ENCODE results near the gene TXNL4B.

Gene TXNL4B

GRCh38 chr16:72093448-72094265 lies at the start of gene TXNL4B, which contains the start of gene DHX38:
Gene TXNL4B, minus strand, starts transcription at chr16:72093620. Its CDS starts 2,871 bp downstream, at chr16:72090749.
Gene DHX38, plus strand, starts transcription at chr16:72093847. Its CDS starts 2,311 bp downstream, at chr16:72096158.
- H3K4me3 ChIP-seq = peak within 1 kb of the TSS; percentile 89
- H3K36me3 ChIP-seq (ENCODE audit: insufficient read depth, low read length) = peaks cover 10% of the 10 kb centered on the region; the same call in 1 of the 2 replicates
- H3K9ac ChIP-seq (ENCODE audit: insufficient read length) = peak within 1 kb of the TSS; percentile 90
- no peaks in the 10 kb centered on the region for H3K9me3 ChIP-seq (ENCODE audit: low read depth, low read length)
- no peak for TF ChIP-seq FOXP2 (optimal IDR thresholded peaks at IDR 0.05; ENCODE audit: control extremely low read depth, extremely low read length, insufficient read depth)
- TF ChIP-seq EZH2 (IDR thresholded peaks at IDR 0.05) = no peak
- TF ChIP-seq POLR2AphosphoS5 (IDR thresholded peaks at IDR 0.05; ENCODE audit: borderline replicate concordance, low read depth, low read length) = peak; percentile 69
- peak; percentile 86 for DNase-seq (ENCODE audit: low read depth, low spot score)
- H3K27ac ChIP-seq = peak within 1 kb of the TSS; percentile 71; the same call in 1 of the 2 replicates

DNA sequence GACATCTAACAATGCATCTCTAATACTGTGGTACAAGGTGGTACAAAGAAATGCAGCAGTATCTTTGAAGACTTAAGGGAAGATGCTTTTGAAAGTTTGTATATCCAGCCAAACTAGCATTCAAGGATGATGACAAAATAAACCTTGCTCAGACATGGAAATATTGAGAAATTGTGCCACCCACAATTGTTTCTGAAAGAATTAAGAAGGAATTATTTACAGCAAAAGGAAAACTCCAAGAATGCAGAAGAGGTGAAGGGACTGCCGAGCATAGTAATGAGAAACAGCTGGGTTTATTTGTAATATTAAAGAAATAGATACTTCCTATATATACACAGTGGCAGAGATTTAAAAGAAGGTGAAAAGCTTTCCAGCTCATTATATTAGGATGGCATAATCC lies 49.1 kb upstream of the TXNL4B start:
- no peak overlapping the region for H3K27ac ChIP-seq
- H3K9ac ChIP-seq (ENCODE audit: insufficient read length) = no peak overlapping the region
- no peak overlapping the region for H3K4me3 ChIP-seq
- no peak for TF ChIP-seq POLR2AphosphoS5 (IDR thresholded peaks at IDR 0.05; ENCODE audit: borderline replicate concordance, low read depth, low read length)
- TF ChIP-seq FOXP2 (optimal IDR thresholded peaks at IDR 0.05; ENCODE audit: control extremely low read depth, extremely low read length, insufficient read depth) = no peak
- no peak for TF ChIP-seq EZH2 (IDR thresholded peaks at IDR 0.05)
- H3K36me3 ChIP-seq (ENCODE audit: insufficient read depth, low read length) = no peaks in the 10 kb centered on the region
- DNase-seq (ENCODE audit: low read depth, low spot score) = no peak
- H3K9me3 ChIP-seq (ENCODE audit: low read depth, low read length) = no peaks in the 10 kb centered on the region

GRCh38 chr16:72139908-72140307 lies 46.5 kb upstream of the TXNL4B start:
- H3K9me3 ChIP-seq (ENCODE audit: low read depth, low read length) = no peaks in the 10 kb centered on the region
- no peak overlapping the region for H3K27ac ChIP-seq
- no peaks in the 10 kb centered on the region for H3K36me3 ChIP-seq (ENCODE audit: insufficient read depth, low read length)
- H3K4me3 ChIP-seq = no peak overlapping the region
- TF ChIP-seq POLR2AphosphoS5 (IDR thresholded peaks at IDR 0.05; ENCODE audit: borderline replicate concordance, low read depth, low read length) (no peak), FOXP2 (optimal IDR thresholded peaks at IDR 0.05; ENCODE audit: control extremely low read depth, extremely low read length, insufficient read depth) (no peak), EZH2 (IDR thresholded peaks at IDR 0.05) (no peak)
- DNase-seq (ENCODE audit: low read depth, low spot score) = no peak
- H3K9ac ChIP-seq (ENCODE audit: insufficient read length) = no peak overlapping the region

DNA sequence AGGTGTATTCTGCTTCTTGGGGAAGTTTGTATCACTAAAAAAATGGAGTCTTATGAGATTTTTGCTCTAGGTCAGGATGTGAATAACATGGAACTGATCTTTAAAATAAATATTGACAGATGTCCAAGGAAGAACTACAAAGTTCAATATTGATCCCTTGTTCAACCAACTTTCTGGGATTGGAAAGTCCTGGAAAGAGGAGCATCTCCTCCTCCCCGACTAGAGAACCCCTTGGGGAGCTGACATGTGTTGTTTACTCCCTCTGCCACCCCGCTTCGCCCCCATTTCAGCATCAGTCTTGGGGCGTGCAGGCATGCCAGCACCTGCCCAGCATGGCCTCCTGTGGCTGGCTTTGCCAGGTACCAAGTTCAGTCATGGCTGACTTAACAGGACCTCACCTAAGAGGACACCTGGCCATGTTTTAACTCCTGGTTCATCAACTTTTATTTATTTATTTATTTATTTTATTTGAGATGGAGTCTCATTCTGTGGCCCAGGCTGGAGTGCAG lies 44.7 kb upstream of the TXNL4B start:
- no peaks in the 10 kb centered on the region for H3K36me3 ChIP-seq (ENCODE audit: insufficient read depth, low read length)
- no peak for DNase-seq (ENCODE audit: low read depth, low spot score)
- H3K27ac ChIP-seq = no peak overlapping the region
- no peaks in the 10 kb centered on the region for H3K9me3 ChIP-seq (ENCODE audit: low read depth, low read length)
- TF ChIP-seq POLR2AphosphoS5 (IDR thresholded peaks at IDR 0.05; ENCODE audit: borderline replicate concordance, low read depth, low read length) = no peak
- no peak for TF ChIP-seq FOXP2 (optimal IDR thresholded peaks at IDR 0.05; ENCODE audit: control extremely low read depth, extremely low read length, insufficient read depth)
- no peak for TF ChIP-seq EZH2 (IDR thresholded peaks at IDR 0.05)
- H3K4me3 ChIP-seq = no peak overlapping the region
- H3K9ac ChIP-seq (ENCODE audit: insufficient read length) = no peak overlapping the region

DNA sequence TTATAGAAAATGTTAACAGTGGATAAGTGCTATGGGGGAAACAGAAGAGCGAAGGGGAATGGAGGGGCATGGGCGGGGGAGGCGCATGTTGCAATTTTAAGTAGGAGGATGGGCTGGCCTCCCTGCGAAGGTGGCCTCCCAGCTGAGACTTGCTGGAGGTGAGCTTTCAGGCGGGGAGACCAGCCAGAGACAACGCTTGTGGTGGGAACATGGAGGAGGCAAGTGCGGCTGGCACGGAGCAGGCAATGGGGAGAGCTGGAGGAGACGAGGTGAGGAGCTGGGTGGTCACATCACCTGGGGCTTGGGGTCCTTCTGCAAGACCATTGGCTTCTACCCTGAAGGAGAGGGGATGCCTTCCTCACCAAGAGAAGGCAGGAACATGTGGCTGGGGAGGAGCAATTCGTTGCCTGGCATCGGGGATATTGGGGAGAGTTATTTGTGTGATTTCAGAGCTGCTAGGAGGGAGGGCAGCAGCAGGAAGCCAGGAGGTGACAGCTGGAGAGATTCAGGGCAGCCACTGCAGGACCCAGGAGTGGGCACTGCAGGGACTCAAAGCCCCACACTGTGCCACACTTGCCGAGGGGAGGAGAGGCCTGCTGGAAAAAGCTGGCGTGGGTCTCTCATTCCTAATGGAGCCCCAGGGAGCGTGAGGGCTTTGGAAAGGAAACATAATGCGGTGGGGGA lies 44.1 kb upstream of the TXNL4B start:
- DNase-seq (ENCODE audit: low read depth, low spot score) = no peak
- Histone ChIP-seq H3K27ac (no peak overlapping the region), H3K9ac (ENCODE audit: insufficient read length) (no peak overlapping the region), H3K9me3 (ENCODE audit: low read depth, low read length) (no peaks in the 10 kb centered on the region), H3K36me3 (ENCODE audit: insufficient read depth, low read length) (no peaks in the 10 kb centered on the region), H3K4me3 (no peak overlapping the region)
- TF ChIP-seq EZH2 (IDR thresholded peaks at IDR 0.05) (no peak), FOXP2 (optimal IDR thresholded peaks at IDR 0.05; ENCODE audit: control extremely low read depth, extremely low read length, insufficient read depth) (no peak), POLR2AphosphoS5 (IDR thresholded peaks at IDR 0.05; ENCODE audit: borderline replicate concordance, low read depth, low read length) (no peak)

GRCh38 chr16:72134507-72134906 lies 41.1 kb upstream of the TXNL4B start:
- Histone ChIP-seq H3K4me3 (no peak overlapping the region), H3K9ac (ENCODE audit: insufficient read length) (no peak overlapping the region), H3K36me3 (ENCODE audit: insufficient read depth, low read length) (no peaks in the 10 kb centered on the region), H3K27ac (no peak overlapping the region), H3K9me3 (ENCODE audit: low read depth, low read length) (no peaks in the 10 kb centered on the region)
- TF ChIP-seq POLR2AphosphoS5 (IDR thresholded peaks at IDR 0.05; ENCODE audit: borderline replicate concordance, low read depth, low read length) (no peak), FOXP2 (optimal IDR thresholded peaks at IDR 0.05; ENCODE audit: control extremely low read depth, extremely low read length, insufficient read depth) (no peak), EZH2 (IDR thresholded peaks at IDR 0.05) (no peak)
- DNase-seq (ENCODE audit: low read depth, low spot score) = no peak

GRCh38 chr16:72132726-72133125 lies 39.3 kb upstream of the TXNL4B start:
- no peak overlapping the region for H3K9ac ChIP-seq (ENCODE audit: insufficient read length)
- H3K4me3 ChIP-seq = no peak overlapping the region
- DNase-seq (ENCODE audit: low read depth, low spot score) = no peak
- TF ChIP-seq FOXP2 (optimal IDR thresholded peaks at IDR 0.05; ENCODE audit: control extremely low read depth, extremely low read length, insufficient read depth) (no peak), POLR2AphosphoS5 (IDR thresholded peaks at IDR 0.05; ENCODE audit: borderline replicate concordance, low read depth, low read length) (no peak), EZH2 (IDR thresholded peaks at IDR 0.05) (no peak)
- no peak overlapping the region for H3K27ac ChIP-seq
- no peaks in the 10 kb centered on the region for H3K9me3 ChIP-seq (ENCODE audit: low read depth, low read length)
- no peaks in the 10 kb centered on the region for H3K36me3 ChIP-seq (ENCODE audit: insufficient read depth, low read length)

DNA sequence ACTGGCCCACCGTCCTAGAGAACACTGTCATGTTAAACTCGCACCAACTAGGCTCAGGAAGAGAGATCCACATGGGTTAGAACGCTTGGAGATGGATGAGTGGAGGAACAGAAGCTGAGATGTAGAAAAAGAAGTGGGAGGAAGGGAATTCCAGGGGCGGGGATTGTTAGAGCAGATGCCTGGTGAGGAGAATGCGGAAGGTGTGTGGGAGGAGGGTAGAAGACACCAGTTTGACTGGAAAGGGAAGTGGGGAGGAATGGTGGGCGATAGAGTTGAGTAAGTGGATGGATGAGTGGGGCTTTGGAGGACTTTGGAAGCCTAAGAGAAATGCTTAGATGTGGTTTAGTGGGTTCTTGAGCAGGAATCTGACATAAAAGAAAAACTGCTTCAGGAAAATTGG lies 37.6 kb upstream of the TXNL4B start:
- no peak for DNase-seq (ENCODE audit: low read depth, low spot score)
- no peak overlapping the region for H3K27ac ChIP-seq
- TF ChIP-seq EZH2 (IDR thresholded peaks at IDR 0.05) = no peak
- TF ChIP-seq POLR2AphosphoS5 (IDR thresholded peaks at IDR 0.05; ENCODE audit: borderline replicate concordance, low read depth, low read length) = no peak
- no peak for TF ChIP-seq FOXP2 (optimal IDR thresholded peaks at IDR 0.05; ENCODE audit: control extremely low read depth, extremely low read length, insufficient read depth)

More for the DNA sequence above, 37.6 kb upstream of the TXNL4B start:
- H3K9ac ChIP-seq (ENCODE audit: insufficient read length) = no peak overlapping the region
- no peak overlapping the region for H3K4me3 ChIP-seq
- no peaks in the 10 kb centered on the region for H3K9me3 ChIP-seq (ENCODE audit: low read depth, low read length)
- no peaks in the 10 kb centered on the region for H3K36me3 ChIP-seq (ENCODE audit: insufficient read depth, low read length)
